ENCODE data around the gene SLC22A13.

SLC22A13 gene

GRCh38 chr3:38222032-38222634 lies 43.5 kb upstream of the SLC22A13 start:
- Histone ChIP-seq H3K4me3 (ENCODE audit: low read depth, low read length, poor library complexity, severe bottlenecking) (no peak overlapping the region), H3K27me3 (ENCODE audit: insufficient read depth, low read length) (no peaks in the 10 kb centered on the region), H3K36me3 (ENCODE audit: insufficient read depth, low read length) (peaks cover 72% of the 10 kb centered on the region), H3K9me3 (ENCODE audit: low read length) (no peaks in the 10 kb centered on the region), H2AFZ (ENCODE audit: low read length) (no peak overlapping the region), H3K79me2 (ENCODE audit: insufficient read depth, low read length) (no peaks in the 10 kb centered on the region), H3K4me2 (ENCODE audit: low read length) (no peak overlapping the region), H3K9ac (ENCODE audit: low read length) (no peak overlapping the region), H3K9me2 (ENCODE audit: low read depth, low read length) (no peaks in the 10 kb centered on the region), H3F3A (ENCODE audit: insufficient read depth, low read length) (no peaks in the 10 kb centered on the region), H3K4me1 (ENCODE audit: insufficient read depth, low read length, severe bottlenecking) (no peaks in the 10 kb centered on the region), H3K27ac (ENCODE audit: low read depth, low read length, poor library complexity, severe bottlenecking) (no peak overlapping the region), H4K20me1 (ENCODE audit: insufficient read depth, low read length) (no peaks in the 10 kb centered on the region)
- TF ChIP-seq CTCF (IDR thresholded peaks at IDR 0.05; ENCODE audit: low read length): no peak
- TF ChIP-seq EZH2 (IDR thresholded peaks at IDR 0.05; ENCODE audit: borderline replicate concordance, low read length): no peak

- Histone ChIP-seq H3K4me2 (ENCODE audit: low read length) (no peak overlapping the region), H3K9me2 (ENCODE audit: low read depth, low read length) (no peaks in the 10 kb centered on the region), H3K79me2 (ENCODE audit: insufficient read depth, low read length) (no peaks in the 10 kb centered on the region), H3F3A (ENCODE audit: insufficient read depth, low read length) (no peaks in the 10 kb centered on the region), H3K36me3 (ENCODE audit: insufficient read depth, low read length) (peaks cover 70% of the 10 kb centered on the region), H3K9me3 (ENCODE audit: low read length) (no peaks in the 10 kb centered on the region), H4K20me1 (ENCODE audit: insufficient read depth, low read length) (no peaks in the 10 kb centered on the region), H3K27ac (ENCODE audit: low read depth, low read length, poor library complexity, severe bottlenecking) (no peak overlapping the region), H3K4me1 (ENCODE audit: insufficient read depth, low read length, severe bottlenecking) (no peaks in the 10 kb centered on the region), H2AFZ (ENCODE audit: low read length) (no peak overlapping the region), H3K9ac (ENCODE audit: low read length) (no peak overlapping the region), H3K4me3 (ENCODE audit: low read depth, low read length, poor library complexity, severe bottlenecking) (no peak overlapping the region), H3K27me3 (ENCODE audit: insufficient read depth, low read length) (no peaks in the 10 kb centered on the region)
- TF ChIP-seq EZH2 (IDR thresholded peaks at IDR 0.05; ENCODE audit: borderline replicate concordance, low read length): no peak
- TF ChIP-seq CTCF (IDR thresholded peaks at IDR 0.05; ENCODE audit: low read length): no peak
Observed at GRCh38 chr3:38224357-38224756, 41.3 kb upstream of the SLC22A13 start.

- Histone ChIP-seq H3K9ac (ENCODE audit: low read length) (no peak overlapping the region), H3K9me3 (ENCODE audit: low read length) (no peaks in the 10 kb centered on the region), H2AFZ (ENCODE audit: low read length) (no peak overlapping the region), H4K20me1 (ENCODE audit: insufficient read depth, low read length) (no peaks in the 10 kb centered on the region), H3K27ac (ENCODE audit: low read depth, low read length, poor library complexity, severe bottlenecking) (no peak overlapping the region), H3K9me2 (ENCODE audit: low read depth, low read length) (no peaks in the 10 kb centered on the region), H3K27me3 (ENCODE audit: insufficient read depth, low read length) (no peaks in the 10 kb centered on the region), H3K4me2 (ENCODE audit: low read length) (no peak overlapping the region), H3F3A (ENCODE audit: insufficient read depth, low read length) (no peaks in the 10 kb centered on the region), H3K79me2 (ENCODE audit: insufficient read depth, low read length) (no peaks in the 10 kb centered on the region), H3K4me1 (ENCODE audit: insufficient read depth, low read length, severe bottlenecking) (no peaks in the 10 kb centered on the region), H3K36me3 (ENCODE audit: insufficient read depth, low read length) (peaks cover 84% of the 10 kb centered on the region), H3K4me3 (ENCODE audit: low read depth, low read length, poor library complexity, severe bottlenecking) (no peak overlapping the region)
- TF ChIP-seq EZH2 (IDR thresholded peaks at IDR 0.05; ENCODE audit: borderline replicate concordance, low read length) (no peak), CTCF (IDR thresholded peaks at IDR 0.05; ENCODE audit: low read length) (no peak)
Observed at GRCh38 chr3:38226273-38226672, 39.3 kb upstream of the SLC22A13 start.

Data from OCI-LY1 (cell line).